Epithelial cell of proximal tubule (primary cell): ENCODE data around the gene ACSF2. TPM values are rescaled to one million over a fixed set of nuclear protein-coding genes. Genes with fewer than 3 reads are reported as not detected.

ENCODE experiments used
- DNase-seq: peaks from one replicate; pipeline ENCODE4 v3.0.0-alpha.2; 2011; ENCODE audit warnings: low read depth
- H3K4me3 ChIP-seq: 2 replicates; pipeline ENCODE4 v1.5.1; 2011; ENCODE audit warnings: low read depth, mild to moderate bottlenecking, low read length
- CTCF ChIP-seq: conservative IDR thresholded peaks from 2 replicates; pipeline ENCODE4 v1.5.1; 2012; ENCODE audit warnings: low read depth, mild to moderate bottlenecking, low read length
- total RNA-seq: library from RNA; depleted of rRNA; stranded (reverse); fragments of >200 nt; gene quantifications from 2 replicates; pipeline ENCODE4 v1.2.3, GENCODE V29; 2015

ACSF2 gene
- total RNA-seq, 1 donor from 2014 or later = 32.6 TPM

- H3K4me3 ChIP-seq = no peak overlapping the region
- no peak for TF ChIP-seq CTCF
- no peak for DNase-seq
Measured at GRCh38 chr17:50522766-50523165, 96.7 kb downstream of the ACSF2 start.

- no peak for DNase-seq
- TF ChIP-seq CTCF = no peak
- H3K4me3 ChIP-seq = no peak overlapping the region
Measured at GRCh38 chr17:50523208-50523607, 97.2 kb downstream of the ACSF2 start.

Other genes with a start within 250 kb of the ACSF2 start
- 13.9 and 105 TPM in 2 replicates for gene COL1A1, start 224.6 kb upstream of the ACSF2 start, total RNA-seq
- gene TMEM92, start 151.8 kb upstream of the ACSF2 start, total RNA-seq = 2.7 and 13.2 TPM in 2 replicates
- 35.2 and 35.3 TPM in 2 replicates for gene XYLT2, start 80.1 kb upstream of the ACSF2 start, total RNA-seq
- 100 and 158 TPM in 2 replicates for gene MRPL27, start 53.0 kb upstream of the ACSF2 start, total RNA-seq
- 13.2 and 13.8 TPM in 2 replicates for gene EME1, start 53.0 kb upstream of the ACSF2 start, total RNA-seq
- 147 and 234 TPM in 2 replicates for gene LRRC59, start 28.7 kb upstream of the ACSF2 start, total RNA-seq
- not detected in 2 replicates for gene CHAD, start 42.7 kb downstream of the ACSF2 start, total RNA-seq
- gene RSAD1, start 52.6 kb downstream of the ACSF2 start, total RNA-seq = 17.1 and 18.4 TPM in 2 replicates
- gene MYCBPAP, start 82.2 kb downstream of the ACSF2 start, total RNA-seq = 0.58 TPM in 1 of 2 replicates, not detected in the other
- gene EPN3, start 106.5 kb downstream of the ACSF2 start, total RNA-seq = 2.8 and 3.3 TPM in 2 replicates
- gene SPATA20, start 121.0 kb downstream of the ACSF2 start, total RNA-seq = 45.5 and 70.2 TPM in 2 replicates
- not detected in 2 replicates for gene CACNA1G, start 134.5 kb downstream of the ACSF2 start, total RNA-seq
- 6.3 and 6.6 TPM in 2 replicates for gene ABCC3, start 208.7 kb downstream of the ACSF2 start, total RNA-seq